HG02981 (cell line): ENCODE measurements around the gene FBXL16.

Experiments
- ATAC-seq: cut with Tn5 transposase; IDR thresholded peaks from one replicate; pipeline ENCODE4 v1.9.1; 2021; ENCODE audit warnings: mild to moderate bottlenecking, moderate library complexity; ENCODE audit not compliant: unreplicated experiment

The FBXL16 gene

GRCh38 chr16:710500-711075, 5.0 kb upstream of the FBXL16 start:
- ATAC-seq: no peak

- ATAC-seq: no peak
Observed at GRCh38 chr16:709566-710499, 4.2 kb upstream of the FBXL16 start.

- ATAC-seq: no peak
Observed at GRCh38 chr16:708959-709358, 3.4 kb upstream of the FBXL16 start.

- ATAC-seq: no peak
Observed at GRCh38 chr16:708019-708418, 2.4 kb upstream of the FBXL16 start.

GRCh38 chr16:707062-707538, 1.5 kb upstream of the FBXL16 start:
- ATAC-seq: no peak

GRCh38 chr16:706189-707061, 824 bp upstream of the FBXL16 start:
- ATAC-seq: no peak

- ATAC-seq: no peak
Observed at GRCh38 chr16:704552-705380, 835 bp downstream of the FBXL16 start.

GRCh38 chr16:704047-704446, 1.6 kb downstream of the FBXL16 start:
- ATAC-seq: no peak

GRCh38 chr16:703406-703805, 2.2 kb downstream of the FBXL16 start:
- no peak for ATAC-seq

- no peak for ATAC-seq
Observed at GRCh38 chr16:702341-702740, 3.3 kb downstream of the FBXL16 start.

- ATAC-seq: no peak
Observed at GRCh38 chr16:700684-701584, 4.7 kb downstream of the FBXL16 start.

- no peak for ATAC-seq
Observed at GRCh38 chr16:698911-699671, 6.5 kb downstream of the FBXL16 start.

- ATAC-seq: no peak
Observed at GRCh38 chr16:695355-696089, 10.1 kb downstream of the FBXL16 start.

GRCh38 chr16:694863-695354, 10.7 kb downstream of the FBXL16 start:
- no peak for ATAC-seq

GRCh38 chr16:694187-694862, 11.3 kb downstream of the FBXL16 start:
- ATAC-seq: no peak

GRCh38 chr16:693766-694165, 11.8 kb downstream of the FBXL16 start:
- no peak for ATAC-seq

- no peak for ATAC-seq
Observed at GRCh38 chr16:693364-693763, 12.2 kb downstream of the FBXL16 start.
